HG02610 (cell line): ENCODE data around the gene RSPH9.
"Not testable (repeated sequence)": the region's sequence is repeated elsewhere in the genome, so short reads cannot be mapped to it uniquely, and the experiment has no call there.

Experiments used
- ATAC-seq: cut with Tn5 transposase; IDR thresholded peaks from one replicate; pipeline ENCODE4 v1.9.1; 2021; ENCODE audit warnings: mild to moderate bottlenecking, moderate library complexity; ENCODE audit not compliant: unreplicated experiment

Gene RSPH9

GRCh38 chr6:43628393-43629103 lies 16.3 kb upstream of the RSPH9 start:
- ATAC-seq: no peak

- peak; percentile 75 for ATAC-seq
These were observed 15.7 kb upstream of the RSPH9 start, which contains the start of gene GTPBP2 for GRCh38 chr6:43629104-43629504. TSS of gene GTPBP2 (minus strand) at chr6:43629264. CDS start at chr6:43629162, 102 bp downstream.

- peak; percentile 76 for ATAC-seq
These were observed 15.1 kb upstream of the RSPH9 start for GRCh38 chr6:43629505-43630300.

GRCh38 chr6:43630980-43631619 lies 13.7 kb upstream of the RSPH9 start:
- no peak for ATAC-seq

- ATAC-seq: not testable (repeated sequence)
These were observed 11.8 kb upstream of the RSPH9 start for GRCh38 chr6:43633002-43633401.

GRCh38 chr6:43634702-43635303 lies 10.0 kb upstream of the RSPH9 start:
- no peak for ATAC-seq

GRCh38 chr6:43635387-43636307 lies 9.2 kb upstream of the RSPH9 start, which contains the start of gene MAD2L1BP:
TSS of gene MAD2L1BP (plus strand) at chr6:43635840. CDS start at chr6:43635876, 36 bp downstream.
- ATAC-seq: peak; percentile 84

GRCh38 chr6:43636308-43636659 lies 8.6 kb upstream of the RSPH9 start:
- ATAC-seq: no peak

GRCh38 chr6:43639984-43640800 lies 4.6 kb upstream of the RSPH9 start:
- ATAC-seq: no peak

- ATAC-seq: peak; percentile 8
These were observed 753 bp downstream of the RSPH9 start for GRCh38 chr6:43645613-43645964.

- no peak for ATAC-seq
These were observed 2.8 kb downstream of the RSPH9 start for GRCh38 chr6:43647613-43648012.

GRCh38 chr6:43648248-43648647 lies 3.4 kb downstream of the RSPH9 start:
- no peak for ATAC-seq

GRCh38 chr6:43652822-43653221 lies 8.0 kb downstream of the RSPH9 start:
- ATAC-seq: not testable (repeated sequence)

- ATAC-seq: no peak
These were observed 12.5 kb downstream of the RSPH9 start for GRCh38 chr6:43657221-43657802.

GRCh38 chr6:43658161-43658560 lies 13.3 kb downstream of the RSPH9 start:
- no peak for ATAC-seq

GRCh38 chr6:43662948-43663347 lies 18.1 kb downstream of the RSPH9 start:
- ATAC-seq: not testable (repeated sequence)

- ATAC-seq: no peak
These were observed 20.5 kb downstream of the RSPH9 start for GRCh38 chr6:43665376-43665775.

- ATAC-seq: no peak
These were observed 21.5 kb downstream of the RSPH9 start for GRCh38 chr6:43666196-43666920.
